ENCODE data around the gene POLD4. TPM values are rescaled to one million over a fixed set of nuclear protein-coding genes. Genes with fewer than 3 reads are reported as not detected.
A peak's percentile ranks its signal among the peaks of the same experiment; 100 is the strongest.

POLD4 gene
- total RNA-seq, 1 experiment from 2014 or later = 95.1 TPM

DNA sequence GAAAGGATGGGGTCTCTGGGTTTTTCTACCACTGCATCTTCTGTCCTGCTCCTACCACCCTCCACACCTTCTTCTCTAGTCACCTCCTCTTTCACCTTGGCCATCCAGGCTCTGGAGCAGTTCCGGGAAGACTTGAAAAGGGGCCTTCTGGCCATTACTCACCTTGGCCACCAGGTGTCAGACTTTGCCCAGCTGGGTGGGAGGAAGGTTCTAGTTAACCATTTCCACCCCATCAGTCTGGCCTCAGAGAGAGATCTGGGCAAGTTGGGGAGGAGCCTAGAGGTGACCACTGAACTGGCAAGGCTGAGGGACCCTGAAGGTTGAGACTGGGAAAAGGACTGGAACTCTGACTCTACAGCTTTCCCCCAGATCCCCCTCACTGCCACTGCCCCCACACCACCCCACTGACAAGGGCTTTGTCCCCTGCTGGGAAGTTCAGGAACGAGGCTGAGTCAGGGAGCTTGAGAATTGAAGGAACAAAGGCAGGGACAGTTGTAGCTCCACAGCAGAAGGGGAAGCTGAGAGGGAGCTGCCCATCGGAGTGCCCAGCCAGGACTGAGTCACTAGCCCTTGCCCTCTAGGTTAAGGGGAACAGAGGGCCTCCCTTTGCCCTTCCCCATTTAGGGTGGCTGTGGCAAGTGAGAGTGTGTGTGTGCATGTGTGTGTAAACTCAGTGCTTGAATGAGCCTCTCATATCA lies 3.7 kb upstream of the POLD4 start:
- DNase-seq = peak; percentile 78
- peak overlapping the region; percentile 43 for H3K4me3 Mint-ChIP-seq (ENCODE audit: low read depth, unreplicated experiment)
- no peaks in the 10 kb centered on the region for H3K9me3 Mint-ChIP-seq (ENCODE audit: low read depth, unreplicated experiment)
- intact Hi-C loops (cut with micrococcal nuclease; ENCODE audit: unreplicated experiment) = loop anchor here (10.0 kb wide), 1 partner anchor 148 kb away; the partner anchor contains the start of genes CDK2AP2 and PITPNM1
- no peaks in the 10 kb centered on the region for H3K27me3 Mint-ChIP-seq (ENCODE audit: unreplicated experiment)
- peaks cover 40% of the 10 kb centered on the region for H3K36me3 Mint-ChIP-seq (ENCODE audit: insufficient read depth, unreplicated experiment)
- peak overlapping the region; percentile 89 for H3K27ac Mint-ChIP-seq (ENCODE audit: unreplicated experiment)
- CTCF ChIA-PET = interaction anchor here (0.6 to 3.6 kb wide), 13 partner anchors 12 to 194 kb away, joined by 3 to 36 read pairs (median 7); partner anchors contain the start of genes CLCF1 and RAD9A
- TF ChIP-seq, protein P1, sequence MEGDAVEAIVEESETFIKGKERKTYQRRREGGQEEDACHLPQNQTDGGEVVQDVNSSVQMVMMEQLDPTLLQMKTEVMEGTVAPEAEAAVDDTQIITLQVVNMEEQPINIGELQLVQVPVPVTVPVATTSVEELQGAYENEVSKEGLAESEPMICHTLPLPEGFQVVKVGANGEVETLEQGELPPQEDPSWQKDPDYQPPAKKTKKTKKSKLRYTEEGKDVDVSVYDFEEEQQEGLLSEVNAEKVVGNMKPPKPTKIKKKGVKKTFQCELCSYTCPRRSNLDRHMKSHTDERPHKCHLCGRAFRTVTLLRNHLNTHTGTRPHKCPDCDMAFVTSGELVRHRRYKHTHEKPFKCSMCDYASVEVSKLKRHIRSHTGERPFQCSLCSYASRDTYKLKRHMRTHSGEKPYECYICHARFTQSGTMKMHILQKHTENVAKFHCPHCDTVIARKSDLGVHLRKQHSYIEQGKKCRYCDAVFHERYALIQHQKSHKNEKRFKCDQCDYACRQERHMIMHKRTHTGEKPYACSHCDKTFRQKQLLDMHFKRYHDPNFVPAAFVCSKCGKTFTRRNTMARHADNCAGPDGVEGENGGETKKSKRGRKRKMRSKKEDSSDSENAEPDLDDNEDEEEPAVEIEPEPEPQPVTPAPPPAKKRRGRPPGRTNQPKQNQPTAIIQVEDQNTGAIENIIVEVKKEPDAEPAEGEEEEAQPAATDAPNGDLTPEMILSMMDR (IDR thresholded peaks at IDR 0.05; ENCODE audit: unreplicated experiment) = peak; percentile 93
- BruUV-seq (replicated peaks) = no TSS peak
- peaks cover 61% of the 10 kb centered on the region for H3K4me1 Mint-ChIP-seq (ENCODE audit: low read depth, unreplicated experiment)

DNA sequence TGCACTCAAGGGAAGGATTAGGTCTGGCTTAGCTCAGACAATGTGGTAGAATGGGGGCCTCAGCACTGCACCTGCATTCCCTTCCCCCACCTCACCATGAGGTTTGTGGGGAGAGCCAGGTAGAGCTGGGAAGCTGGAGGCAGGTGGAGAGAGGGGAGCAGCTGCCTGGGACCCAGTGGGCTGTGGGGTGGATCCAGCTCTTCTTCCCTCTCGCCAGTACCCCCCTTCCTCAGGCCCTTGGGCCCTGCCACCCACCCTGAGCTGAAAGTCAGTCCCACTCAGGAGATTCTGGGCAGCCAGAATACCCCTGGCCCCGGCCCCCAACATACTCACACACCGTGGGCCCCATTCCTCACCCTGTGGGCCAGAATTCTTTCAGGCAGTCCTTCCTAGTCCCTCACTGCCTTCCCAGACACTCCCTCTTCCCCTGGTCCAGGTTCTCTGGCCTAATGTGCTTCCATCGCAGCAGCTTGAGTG lies 3.1 kb upstream of the POLD4 start:
- intact Hi-C loops (cut with micrococcal nuclease; ENCODE audit: unreplicated experiment) = loop anchor here (10.0 kb wide), 1 partner anchor 148 kb away; the partner anchor contains the start of genes CDK2AP2 and PITPNM1
- CTCF ChIA-PET = interaction anchor here (0.5 to 3.6 kb wide), 9 partner anchors 11 to 57 kb away, joined by 3 to 36 read pairs (median 7); partner anchors contain the start of genes CLCF1 and RAD9A
- no TSS peak for BruUV-seq (replicated peaks)
- no peaks in the 10 kb centered on the region for H3K27me3 Mint-ChIP-seq (ENCODE audit: unreplicated experiment)
- TF ChIP-seq, protein P1 (IDR thresholded peaks at IDR 0.05; ENCODE audit: unreplicated experiment) = no peak
- H3K4me3 Mint-ChIP-seq (ENCODE audit: low read depth, unreplicated experiment) = peak overlapping the region; percentile 43
- H3K36me3 Mint-ChIP-seq (ENCODE audit: insufficient read depth, unreplicated experiment) = peaks cover 45% of the 10 kb centered on the region
- no peak for DNase-seq
- H3K4me1 Mint-ChIP-seq (ENCODE audit: low read depth, unreplicated experiment) = peaks cover 55% of the 10 kb centered on the region
- no peaks in the 10 kb centered on the region for H3K9me3 Mint-ChIP-seq (ENCODE audit: low read depth, unreplicated experiment)
- peak overlapping the region; percentile 89 for H3K27ac Mint-ChIP-seq (ENCODE audit: unreplicated experiment)

DNA sequence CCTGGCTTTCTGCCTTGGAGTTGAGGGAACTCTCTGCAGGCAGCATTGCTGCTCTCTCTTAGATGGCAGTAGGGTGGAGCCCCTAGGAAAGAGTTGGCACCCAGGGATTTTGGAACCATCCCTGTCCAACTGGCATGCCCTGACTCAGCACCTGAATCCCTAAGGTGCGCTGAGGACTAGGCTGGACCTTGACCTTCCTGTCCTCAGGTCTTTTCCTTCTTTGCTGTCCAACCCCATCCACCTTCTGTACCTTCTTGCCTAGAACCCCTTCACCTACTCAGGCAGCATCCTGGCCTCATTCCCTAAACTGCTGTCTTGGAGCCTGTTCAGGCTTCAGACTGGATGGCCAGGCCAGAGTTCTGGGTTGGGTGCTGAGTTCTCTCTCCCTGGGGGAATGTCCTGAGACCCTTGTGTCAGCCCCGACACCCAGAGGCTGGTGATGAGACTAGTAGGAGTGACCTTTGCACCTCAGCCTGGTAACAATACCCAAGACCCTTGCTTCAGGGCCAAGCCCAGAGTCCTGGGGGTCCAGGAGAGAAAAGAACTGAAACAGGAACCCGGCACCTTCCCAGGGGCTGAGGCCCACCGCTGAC lies 2.5 kb upstream of the POLD4 start:
- peaks cover 55% of the 10 kb centered on the region for H3K4me1 Mint-ChIP-seq (ENCODE audit: low read depth, unreplicated experiment)
- CTCF ChIA-PET = interaction anchor here (0.5 to 3.6 kb wide), 8 partner anchors 10 to 58 kb away, joined by 3 to 36 read pairs (median 11); partner anchors contain the start of gene PPP1CA
- peak overlapping the region; percentile 89 for H3K27ac Mint-ChIP-seq (ENCODE audit: unreplicated experiment)
- no peaks in the 10 kb centered on the region for H3K27me3 Mint-ChIP-seq (ENCODE audit: unreplicated experiment)
- H3K4me3 Mint-ChIP-seq (ENCODE audit: low read depth, unreplicated experiment) = peak overlapping the region; percentile 32
- intact Hi-C loops (cut with micrococcal nuclease; ENCODE audit: unreplicated experiment) = loop anchor here (10.0 kb wide), 1 partner anchor 149 kb away; the partner anchor contains the start of genes CDK2AP2 and PITPNM1
- no peaks in the 10 kb centered on the region for H3K9me3 Mint-ChIP-seq (ENCODE audit: low read depth, unreplicated experiment)
- BruUV-seq (replicated peaks) = no TSS peak
- no peak for DNase-seq
- peaks cover 50% of the 10 kb centered on the region for H3K36me3 Mint-ChIP-seq (ENCODE audit: insufficient read depth, unreplicated experiment)
- TF ChIP-seq, protein P1 (IDR thresholded peaks at IDR 0.05; ENCODE audit: unreplicated experiment) = no peak

DNA sequence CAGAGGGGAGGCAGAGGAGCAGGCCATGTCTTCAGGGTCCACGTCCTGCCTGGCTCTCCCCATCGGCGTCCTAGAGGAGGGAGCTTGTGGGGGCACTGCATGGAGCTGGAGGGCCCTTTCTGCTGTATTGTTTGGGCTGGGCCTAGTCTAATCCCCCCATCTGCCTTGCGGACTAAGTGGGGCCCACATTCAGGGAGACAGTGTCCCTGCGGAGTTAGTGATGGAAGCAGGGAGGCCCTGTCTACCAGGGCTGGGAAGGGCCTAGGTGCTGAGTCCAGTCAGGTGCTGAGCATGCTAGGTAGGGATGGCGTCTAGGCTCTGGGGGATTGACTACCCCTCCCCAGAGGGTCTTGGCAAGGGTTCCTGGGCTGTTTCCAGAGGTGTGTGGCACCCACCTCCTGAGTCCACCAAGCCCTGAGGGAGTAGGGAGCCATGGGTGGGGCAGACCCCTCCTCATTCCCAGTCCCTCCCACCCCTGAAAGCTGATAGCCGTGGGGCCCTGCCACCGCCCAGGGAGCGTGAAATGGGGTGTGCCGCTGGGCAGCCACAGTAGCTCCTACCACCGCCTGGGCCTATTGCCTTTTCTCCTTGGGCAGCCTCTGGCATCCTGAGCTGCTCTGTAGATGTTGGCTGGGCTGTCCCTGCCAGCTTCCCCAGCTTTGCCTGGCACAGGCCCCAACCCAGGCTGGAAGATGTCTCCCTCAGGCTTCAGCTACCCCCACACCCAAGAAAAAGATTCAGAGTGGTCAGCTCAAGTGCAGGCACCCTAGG lies 1.9 kb upstream of the POLD4 start:
- peak overlapping the region; percentile 89 for H3K27ac Mint-ChIP-seq (ENCODE audit: unreplicated experiment)
- TF ChIP-seq, protein P1 (IDR thresholded peaks at IDR 0.05; ENCODE audit: unreplicated experiment) = no peak

More for the DNA sequence above, 1.9 kb upstream of the POLD4 start:
- intact Hi-C loops (cut with micrococcal nuclease; ENCODE audit: unreplicated experiment) = loop anchor here (10.0 kb wide), 1 partner anchor 150 kb away; the partner anchor contains the start of genes CDK2AP2 and PITPNM1
- CTCF ChIA-PET = interaction anchor here (1.0 to 3.6 kb wide), 7 partner anchors 7 to 46 kb away, joined by 3 to 36 read pairs (median 12); partner anchors contain the start of gene PPP1CA
- no TSS peak for BruUV-seq (replicated peaks)
- no peaks in the 10 kb centered on the region for H3K9me3 Mint-ChIP-seq (ENCODE audit: low read depth, unreplicated experiment)
- H3K4me3 Mint-ChIP-seq (ENCODE audit: low read depth, unreplicated experiment) = peak overlapping the region; percentile 87
- DNase-seq = no peak
- no peaks in the 10 kb centered on the region for H3K27me3 Mint-ChIP-seq (ENCODE audit: unreplicated experiment)
- H3K36me3 Mint-ChIP-seq (ENCODE audit: insufficient read depth, unreplicated experiment) = peaks cover 50% of the 10 kb centered on the region
- H3K4me1 Mint-ChIP-seq (ENCODE audit: low read depth, unreplicated experiment) = peaks cover 55% of the 10 kb centered on the region
